HEK293 (cell line): ENCODE data around the gene CNIH3.

Source experiments
- GFI1B ChIP-seq: fragments of 450-650 bp; formaldehyde crosslinking; IDR thresholded peaks from 2 replicates; pipeline ENCODE4 v1.5.1; 2016; ENCODE audit warnings: missing biosample characterization, missing genetic modification characterization
- KLF16 ChIP-seq: fragments of 450-650 bp; formaldehyde crosslinking; IDR thresholded peaks from 2 replicates; pipeline ENCODE4 v1.5.1; 2017; ENCODE audit warnings: missing biosample characterization, missing genetic modification characterization
- TCF7L2 ChIP-seq: IDR thresholded peaks from 2 replicates; pipeline ENCODE4 v1.6.1; 2011; ENCODE audit warnings: low read depth, mild to moderate bottlenecking, inconsistent platforms, low read length, moderate library complexity, borderline replicate concordance
- ZNF19 ChIP-seq: fragments of 450-650 bp; formaldehyde crosslinking; IDR thresholded peaks from 2 replicates; pipeline ENCODE4; 2016; ENCODE audit warnings: missing biosample characterization, missing genetic modification characterization, low read depth
- ZNF24 ChIP-seq: fragments of 450-650 bp; formaldehyde crosslinking; IDR thresholded peaks from 2 replicates; pipeline ENCODE4 v1.5.1; 2016; ENCODE audit warnings: missing biosample characterization, missing genetic modification characterization
- ZNF274 ChIP-seq, 2 experiments: fragments of 200-500 bp in 1 of 2; fragments of 450-650 bp in 1 of 2; sonication (Bioruptor generic) in 1 of 2; formaldehyde crosslinking in 1 of 2; IDR thresholded peaks; 2 replicates each; pipeline versions ENCODE4 v1.5.1 to v1.6.1; 2014 to 2016; ENCODE audit warnings: borderline replicate concordance in 1 of 2, inconsistent platforms in 1 of 2, low read length in 1 of 2, missing biosample characterization in 1 of 2, missing genetic modification characterization in 1 of 2
- ZNF350 ChIP-seq: fragments of 450-650 bp; formaldehyde crosslinking; IDR thresholded peaks from 2 replicates; pipeline ENCODE4 v1.5.0; 2017; ENCODE audit warnings: missing biosample characterization, mild to moderate bottlenecking, missing genetic modification characterization
- ZNF510 ChIP-seq: fragments of 450-650 bp; formaldehyde crosslinking; IDR thresholded peaks from 2 replicates; pipeline ENCODE4 v1.5.1; 2018; ENCODE audit warnings: mild to moderate bottlenecking, missing genetic modification characterization, missing biosample characterization; ENCODE audit not compliant: insufficient replicate concordance
- ZNF664 ChIP-seq: fragments of 450-650 bp; formaldehyde crosslinking; IDR thresholded peaks from 2 replicates; pipeline ENCODE4 v1.5.1; 2016; ENCODE audit warnings: missing biosample characterization, missing genetic modification characterization
- ZNF670 ChIP-seq: fragments of 450-650 bp; formaldehyde crosslinking; IDR thresholded peaks from 2 replicates; pipeline ENCODE4 v1.5.1; 2016; ENCODE audit warnings: missing biosample characterization, missing genetic modification characterization, low read depth
- TF ChIP-seq, protein P1 (sequence below): fragments of 450-650 bp; formaldehyde crosslinking; IDR thresholded peaks from 2 replicates; pipeline ENCODE4 v1.5.1; 2016; ENCODE audit warnings: missing biosample characterization, missing genetic modification characterization

DNA sequence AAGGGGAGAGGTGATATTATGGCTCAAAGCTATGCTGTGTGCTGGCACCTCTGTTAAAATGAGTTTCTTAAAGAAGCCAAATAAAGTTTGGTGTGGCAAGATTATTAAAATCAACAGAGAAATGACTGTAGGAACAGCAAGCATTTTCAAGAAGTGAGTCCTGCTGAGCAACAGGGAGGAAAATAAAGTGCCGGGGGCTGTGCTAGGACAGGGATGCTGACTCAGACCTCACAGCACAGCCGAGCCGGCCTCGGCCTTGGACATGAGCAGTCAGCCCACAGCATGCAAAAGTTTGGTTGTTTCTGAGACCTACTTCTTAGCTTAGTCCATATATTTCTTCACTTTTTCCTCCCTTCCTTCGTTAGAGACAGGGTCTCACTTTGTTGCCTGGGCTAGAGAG is 19.2 kb downstream of the CNIH3 start:
- TF ChIP-seq TCF7L2: no peak
- no peak for TF ChIP-seq ZNF19 (tag by site-specific recombination)
- TF ChIP-seq, protein P1, sequence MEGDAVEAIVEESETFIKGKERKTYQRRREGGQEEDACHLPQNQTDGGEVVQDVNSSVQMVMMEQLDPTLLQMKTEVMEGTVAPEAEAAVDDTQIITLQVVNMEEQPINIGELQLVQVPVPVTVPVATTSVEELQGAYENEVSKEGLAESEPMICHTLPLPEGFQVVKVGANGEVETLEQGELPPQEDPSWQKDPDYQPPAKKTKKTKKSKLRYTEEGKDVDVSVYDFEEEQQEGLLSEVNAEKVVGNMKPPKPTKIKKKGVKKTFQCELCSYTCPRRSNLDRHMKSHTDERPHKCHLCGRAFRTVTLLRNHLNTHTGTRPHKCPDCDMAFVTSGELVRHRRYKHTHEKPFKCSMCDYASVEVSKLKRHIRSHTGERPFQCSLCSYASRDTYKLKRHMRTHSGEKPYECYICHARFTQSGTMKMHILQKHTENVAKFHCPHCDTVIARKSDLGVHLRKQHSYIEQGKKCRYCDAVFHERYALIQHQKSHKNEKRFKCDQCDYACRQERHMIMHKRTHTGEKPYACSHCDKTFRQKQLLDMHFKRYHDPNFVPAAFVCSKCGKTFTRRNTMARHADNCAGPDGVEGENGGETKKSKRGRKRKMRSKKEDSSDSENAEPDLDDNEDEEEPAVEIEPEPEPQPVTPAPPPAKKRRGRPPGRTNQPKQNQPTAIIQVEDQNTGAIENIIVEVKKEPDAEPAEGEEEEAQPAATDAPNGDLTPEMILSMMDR (tag by site-specific recombination): no peak
- no peak for TF ChIP-seq KLF16 (tag by site-specific recombination)
- TF ChIP-seq ZNF510 (tag by site-specific recombination): no peak
- TF ChIP-seq ZNF664 (tag by site-specific recombination): no peak
- TF ChIP-seq ZNF274 (IDR thresholded peaks at IDR 0.05; ENCODE audit: low read length): no peak
- no peak for TF ChIP-seq ZNF274 (tag by site-specific recombination; IDR thresholded peaks at IDR 0.05; ENCODE audit: borderline replicate concordance)
- no peak for TF ChIP-seq ZNF24
- TF ChIP-seq ZNF350 (tag by site-specific recombination): no peak
- TF ChIP-seq ZNF670 (tag by site-specific recombination): no peak
- no peak for TF ChIP-seq GFI1B
